T-helper 2 cell treated with Interferon-gamma antibody and Interleukin-4, amounts not matched to agents 100 ng/mL and 5 ng/mL, for 36 hours (primary cell): ENCODE results near the gene SGMS1. TPM values are rescaled to one million over a fixed set of nuclear protein-coding genes. Genes with fewer than 3 reads are reported as not detected.
"Not testable (repeated sequence)": the region's sequence is repeated elsewhere in the genome, so short reads cannot be mapped to it uniquely, and the experiment has no call there.

Experiments
- intact Hi-C: fragments of 100-400 bp; cut with micrococcal nuclease; formaldehyde crosslinking; loops from one replicate; pipeline ENCODE4 v1.15.1; 2023
- total RNA-seq: library from RNA; stranded (reverse); gene quantifications from 2 replicates; pipeline ENCODE4 v1.2.3, GENCODE V29; 2022

Gene SGMS1
- total RNA-seq, 1 donor from 2014 or later: 24.1 TPM

- intact Hi-C loops: no loop called here
Observed at GRCh38 chr10:50582766-50583762, 40.7 kb downstream of the SGMS1 start.

- intact Hi-C loops: no loop called here
Observed at GRCh38 chr10:50582046-50582445, 41.7 kb downstream of the SGMS1 start.

- intact Hi-C loops: no loop called here
Observed at GRCh38 chr10:50580262-50580891, 43.4 kb downstream of the SGMS1 start.

- intact Hi-C loops: no loop called here
Observed at GRCh38 chr10:50579491-50580261, 44.1 kb downstream of the SGMS1 start.

- intact Hi-C loops: no loop called here
Observed at GRCh38 chr10:50578949-50579348, 44.8 kb downstream of the SGMS1 start.

GRCh38 chr10:50577681-50578350 is 45.9 kb downstream of the SGMS1 start:
- intact Hi-C loops: no loop called here

GRCh38 chr10:50577010-50577409 is 46.7 kb downstream of the SGMS1 start:
- intact Hi-C loops: no loop called here

- intact Hi-C loops: no loop called here
Observed at GRCh38 chr10:50576245-50576815, 47.4 kb downstream of the SGMS1 start.

- intact Hi-C loops: no loop called here
Observed at GRCh38 chr10:50575477-50576244, 48.1 kb downstream of the SGMS1 start.

- intact Hi-C loops: no loop called here
Observed at GRCh38 chr10:50574931-50575330, 48.8 kb downstream of the SGMS1 start.

GRCh38 chr10:50574305-50574704 is 49.5 kb downstream of the SGMS1 start:
- intact Hi-C loops: no loop called here

GRCh38 chr10:50572017-50572491 is 51.7 kb downstream of the SGMS1 start:
- intact Hi-C loops: no loop called here

- intact Hi-C loops: not testable (repeated sequence)
Observed at GRCh38 chr10:50568750-50569149, 55.0 kb downstream of the SGMS1 start.

- intact Hi-C loops: no loop called here
Observed at GRCh38 chr10:50567384-50567783, 56.4 kb downstream of the SGMS1 start.

GRCh38 chr10:50566150-50566549 is 57.6 kb downstream of the SGMS1 start:
- intact Hi-C loops: no loop called here

- intact Hi-C loops: no loop called here
Observed at GRCh38 chr10:50565301-50566083, 58.3 kb downstream of the SGMS1 start.

GRCh38 chr10:50563906-50564305 is 59.9 kb downstream of the SGMS1 start:
- intact Hi-C loops: no loop called here

GRCh38 chr10:50561816-50562215 is 61.9 kb downstream of the SGMS1 start:
- intact Hi-C loops: no loop called here

GRCh38 chr10:50561266-50561665 is 62.5 kb downstream of the SGMS1 start:
- intact Hi-C loops: no loop called here
